GM06990 (cell line): ENCODE results near the gene LRP5.

ENCODE experiments used
- DNase-seq: peaks from one replicate; pipeline ENCODE4 v3.0.0-alpha.2; 2011; ENCODE audit not compliant: insufficient read length; ENCODE audit errors: extremely low read depth
- H3K27me3 ChIP-seq: replicated peaks from 2 replicates; pipeline ENCODE4 v1.6.0; 2011; ENCODE audit warnings: low read length; ENCODE audit not compliant: control insufficient read depth, insufficient read depth
- H3K36me3 ChIP-seq: 2 replicates; pipeline ENCODE4 v1.5.1; 2011; ENCODE audit warnings: low read length; ENCODE audit not compliant: control insufficient read depth, insufficient read depth
- H3K4me3 ChIP-seq: replicated peaks from 2 replicates; pipeline ENCODE4 v1.5.1; 2011; ENCODE audit warnings: low read depth, mild to moderate bottlenecking, control low read depth, low read length
- CTCF ChIP-seq: IDR thresholded peaks from 2 replicates; pipeline ENCODE4 v1.5.1; 2011; ENCODE audit warnings: low read length, control low read depth, mild to moderate bottlenecking, inconsistent platforms; ENCODE audit not compliant: insufficient read depth, poor library complexity, severe bottlenecking

LRP5 gene

GRCh38 chr11:68266936-68267880 lies 45.2 kb upstream of the LRP5 start:
- Histone ChIP-seq H3K27me3 (no peaks in the 10 kb centered on the region), H3K4me3 (peak overlapping the region; percentile 25), H3K36me3 (peaks cover 29% of the 10 kb centered on the region)
- TF ChIP-seq CTCF = no peak
- DNase-seq = no peak

- peaks cover 23% of the 10 kb centered on the region for H3K36me3 ChIP-seq
- H3K27me3 ChIP-seq = no peaks in the 10 kb centered on the region
- no peak for TF ChIP-seq CTCF
- DNase-seq = no peak
- H3K4me3 ChIP-seq = no peak overlapping the region
These were observed 44.5 kb upstream of the LRP5 start for GRCh38 chr11:68267881-68268240.

GRCh38 chr11:68269414-68270081 lies 42.8 kb upstream of the LRP5 start:
- DNase-seq = no peak
- TF ChIP-seq CTCF = no peak
- H3K27me3 ChIP-seq = no peaks in the 10 kb centered on the region
- peak overlapping the region; percentile 98 for H3K4me3 ChIP-seq
- H3K36me3 ChIP-seq = peaks cover 15% of the 10 kb centered on the region

- H3K4me3 ChIP-seq = peak overlapping the region; percentile 98
- no peaks in the 10 kb centered on the region for H3K27me3 ChIP-seq
- TF ChIP-seq CTCF = no peak
- H3K36me3 ChIP-seq = peaks cover 12% of the 10 kb centered on the region
- no peak for DNase-seq
These were observed 42.0 kb upstream of the LRP5 start for GRCh38 chr11:68270196-68271022.

- Histone ChIP-seq H3K27me3 (no peaks in the 10 kb centered on the region), H3K36me3 (peaks cover 9% of the 10 kb centered on the region), H3K4me3 (peak overlapping the region; percentile 98)
- peak; percentile 72 for DNase-seq
- TF ChIP-seq CTCF = peak; percentile 57
These were observed 41.2 kb upstream of the LRP5 start for GRCh38 chr11:68271023-68271780.
